ENCODE measurements around the gene SRRM4.
A peak's percentile ranks its signal among the peaks of the same experiment; 100 is the strongest.

Gene SRRM4

DNA sequence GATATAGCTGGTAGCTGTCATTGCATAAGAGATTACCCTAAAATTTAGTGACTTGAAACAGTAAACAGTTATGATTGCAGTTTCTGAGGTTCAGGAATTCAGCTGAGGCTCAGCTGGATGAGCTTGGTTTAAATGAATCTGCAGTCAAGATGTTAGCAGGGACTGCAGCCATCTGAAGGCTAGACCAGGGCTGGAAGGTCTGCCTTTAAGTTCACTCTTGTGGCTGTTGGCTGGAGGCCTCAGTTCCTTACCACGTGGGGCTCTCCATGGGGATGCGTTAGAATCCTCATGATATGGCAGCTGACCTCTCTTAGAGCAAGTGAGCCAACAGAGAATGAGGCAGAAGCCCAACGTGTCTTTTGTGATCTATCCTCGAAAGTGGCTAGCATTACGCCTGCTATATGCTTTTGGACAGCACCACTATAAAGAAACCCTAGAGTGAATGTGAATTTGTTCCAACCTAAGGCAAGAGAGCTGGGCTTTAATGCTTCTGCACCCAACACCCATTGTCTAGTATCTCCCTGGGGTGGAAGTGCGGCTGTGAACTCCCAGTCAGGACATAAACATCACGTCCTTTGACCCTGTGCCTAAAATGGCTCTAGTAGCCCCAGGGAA lies 223.4 kb downstream of the SRRM4 start:
- DNase-seq (ENCODE audit: low read depth), result no peak

- DNase-seq (ENCODE audit: low read depth), result no peak
Observed at GRCh38 chr12:119206348-119207062, 225.2 kb downstream of the SRRM4 start.

DNA sequence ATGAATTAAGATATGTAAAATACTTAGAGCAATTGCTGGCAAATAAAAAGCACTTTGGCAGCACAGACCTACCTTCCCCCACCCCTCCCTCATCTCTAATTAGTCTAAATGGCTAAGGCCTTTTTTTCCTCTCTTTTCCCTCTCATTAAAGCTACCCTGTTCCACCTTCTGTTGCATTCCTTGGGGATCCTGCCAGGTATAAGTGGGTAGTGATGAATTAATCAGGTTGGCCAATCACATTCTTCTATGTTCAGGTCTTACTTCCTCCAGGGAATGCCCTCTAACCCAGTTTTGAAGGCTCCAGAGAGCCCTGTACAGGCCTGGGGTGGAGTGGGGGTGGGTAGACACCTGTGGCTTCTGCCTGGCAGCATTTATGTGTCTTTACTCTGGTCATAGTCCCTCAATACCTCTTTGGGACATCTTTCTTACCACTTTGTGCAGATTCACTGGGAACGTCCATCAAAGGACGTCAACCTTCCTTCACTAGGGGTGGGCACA lies 225.8 kb downstream of the SRRM4 start:
- no peak for DNase-seq (ENCODE audit: low read depth)

DNA sequence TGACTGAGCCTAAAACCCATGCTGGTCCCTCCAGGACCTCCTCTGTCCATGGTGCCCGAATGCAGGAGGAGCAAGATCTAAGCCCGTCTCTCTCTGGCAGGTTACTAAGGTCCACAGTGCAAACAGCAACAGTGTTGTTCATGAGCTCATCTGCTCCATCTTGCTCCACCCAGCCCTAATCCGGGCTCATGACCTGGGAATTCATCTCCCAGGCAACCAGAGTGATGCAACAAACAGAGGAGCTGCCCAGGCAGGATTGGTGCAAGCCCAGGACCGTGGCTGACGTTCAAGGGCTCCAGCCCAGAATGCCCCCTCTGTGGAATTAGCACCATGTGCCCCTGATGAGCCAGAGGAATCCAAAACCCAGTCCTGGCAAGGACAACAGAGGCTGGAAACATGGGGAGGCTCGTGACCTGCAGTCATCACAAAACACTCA lies 227.3 kb downstream of the SRRM4 start:
- peak; percentile 59 for DNase-seq (ENCODE audit: low read depth)

GRCh38 chr12:119211884-119212283 lies 230.5 kb downstream of the SRRM4 start:
- DNase-seq (ENCODE audit: low read depth), result no peak
